ENCODE data around the gene VPS35L. TPM values are rescaled to one million over a fixed set of nuclear protein-coding genes. Genes with fewer than 3 reads are reported as not detected.

Gene VPS35L
- total RNA-seq, 2 experiments from 2014 or later = 33.9 to 38.0 TPM

Other genes starting within 250 kb of the VPS35L start
- gene TMC5, start 137.8 kb upstream of the VPS35L start, total RNA-seq = not detected
- 10 to 100 TPM; 18.4 to 19.0 TPM for gene GDE1, start 33.6 kb upstream of the VPS35L start, total RNA-seq
- gene CCP110, start 31.8 kb upstream of the VPS35L start, total RNA-seq = 10 to 100 TPM; 21.7 to 26.3 TPM
- 10 to 100 TPM; 24.3 to 26.4 TPM for gene KNOP1, start 162.5 kb downstream of the VPS35L start, total RNA-seq
- 1 to 10 TPM; 2.2 to 3.0 TPM for gene IQCK, start 162.6 kb downstream of the VPS35L start, total RNA-seq